GM19240 (cell line): ENCODE results near the gene RPS6KA2.

Source experiments
- DNase-seq: peaks from one replicate; pipeline ENCODE4 v3.0.0; 2011; ENCODE audit warnings: low spot score; ENCODE audit not compliant: insufficient read length

The RPS6KA2 gene

DNA sequence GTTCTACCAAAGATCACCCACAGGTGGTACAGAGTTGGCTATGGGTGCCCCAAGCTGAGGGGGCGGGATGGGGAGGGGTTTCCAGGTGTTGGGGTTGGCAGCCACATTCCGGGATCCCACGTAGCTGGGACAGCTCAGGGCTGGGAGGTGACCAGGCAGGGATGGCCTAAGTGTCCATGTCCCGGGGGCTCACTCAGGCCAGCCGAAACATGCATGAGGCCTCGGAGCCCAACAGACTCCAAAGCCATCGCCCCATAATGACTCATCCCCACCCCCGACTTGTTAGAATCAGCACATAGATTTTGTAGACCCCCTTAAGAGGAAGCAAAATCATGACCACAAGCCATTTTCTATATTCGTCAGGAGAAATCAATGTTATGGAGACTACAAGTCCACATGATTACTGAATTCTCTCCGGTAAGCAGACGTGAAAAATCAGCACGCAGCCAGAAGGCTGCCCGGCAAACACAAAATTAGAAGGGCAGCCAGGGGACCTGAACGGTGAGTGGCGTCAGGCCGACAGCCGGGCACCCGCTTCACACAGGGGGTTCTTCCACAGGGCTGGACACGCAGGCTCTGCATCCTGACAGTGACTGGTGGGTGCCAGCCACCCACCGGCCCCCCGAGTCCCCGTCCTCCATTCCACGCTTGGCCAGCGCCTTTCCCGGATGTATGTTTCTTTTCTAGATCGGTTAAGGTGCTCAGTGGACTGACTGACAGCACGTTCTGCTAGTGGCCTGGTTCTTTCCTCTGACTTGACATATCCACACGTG lies 121.7 kb downstream of the RPS6KA2 start:
- no peak for DNase-seq

DNA sequence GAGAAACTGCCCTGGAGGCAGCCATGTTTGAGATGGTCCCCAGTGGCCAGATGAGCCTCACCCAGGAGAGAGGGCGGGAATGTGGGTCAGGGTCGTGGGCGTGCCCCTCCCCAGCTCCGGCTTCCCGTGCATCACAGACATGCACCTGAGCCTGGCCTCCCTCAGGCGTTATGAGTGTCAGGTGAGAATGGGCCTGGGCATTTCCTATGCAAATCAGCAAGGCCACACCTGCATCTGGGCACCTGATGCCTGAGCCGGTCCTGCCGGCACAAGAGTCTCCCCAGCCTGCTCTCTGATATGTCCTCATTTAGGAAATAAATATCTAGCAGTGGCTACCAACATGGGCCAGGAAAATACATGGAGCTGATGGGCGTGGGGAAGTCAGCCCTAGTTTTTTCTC lies 123.0 kb downstream of the RPS6KA2 start:
- DNase-seq, result no peak

DNA sequence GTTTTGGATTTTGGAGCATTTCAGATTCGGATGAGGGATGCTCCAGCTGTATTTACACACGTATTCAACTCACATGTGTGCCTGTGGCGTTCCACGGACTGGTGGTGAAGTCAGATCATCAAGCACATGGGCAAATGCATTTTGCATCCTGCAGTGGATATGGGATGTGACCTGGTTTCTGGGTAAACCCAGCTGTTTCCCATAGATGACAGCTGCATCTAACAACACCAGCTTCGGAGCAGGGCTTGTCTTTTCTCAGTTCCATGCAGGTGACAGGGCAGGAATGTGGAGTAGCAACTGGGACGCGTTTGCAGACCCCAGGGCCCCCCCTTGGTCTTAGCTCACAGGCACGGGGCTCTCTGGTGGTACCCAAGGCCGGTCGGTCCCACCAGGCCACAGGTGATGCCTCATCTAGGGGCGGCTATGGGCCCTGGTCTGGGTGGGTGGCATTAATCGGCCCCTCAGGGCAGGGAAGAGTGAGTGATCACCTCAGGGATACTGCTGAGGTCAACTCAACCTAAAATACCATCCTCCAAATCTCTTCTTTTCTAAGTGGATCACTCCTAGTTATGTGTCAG lies 123.8 kb downstream of the RPS6KA2 start:
- DNase-seq, result no peak

DNA sequence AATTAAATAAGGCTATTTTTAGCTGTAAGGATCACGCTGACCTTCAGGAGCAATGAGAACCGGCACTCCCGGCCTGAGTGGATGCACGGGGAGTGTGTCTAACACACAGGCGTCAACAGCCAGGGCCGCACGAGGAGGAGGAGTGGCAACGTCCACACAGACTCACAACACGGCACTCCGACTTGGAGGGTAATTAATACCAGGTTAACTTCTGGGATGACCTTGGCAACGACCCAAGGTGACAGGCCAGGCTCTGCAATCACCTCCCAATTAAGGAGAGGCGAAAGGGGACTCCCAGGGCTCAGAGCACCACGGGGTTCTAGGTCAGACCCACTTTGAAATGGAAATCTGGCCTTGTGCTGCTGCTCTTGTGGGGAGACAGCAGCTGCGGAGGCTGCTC lies 124.6 kb downstream of the RPS6KA2 start:
- DNase-seq, result no peak

- no peak for DNase-seq
Measured at GRCh38 chr6:166501246-166501645, 125.8 kb downstream of the RPS6KA2 start.

GRCh38 chr6:166500246-166500645 lies 126.8 kb downstream of the RPS6KA2 start:
- DNase-seq, result no peak

DNA sequence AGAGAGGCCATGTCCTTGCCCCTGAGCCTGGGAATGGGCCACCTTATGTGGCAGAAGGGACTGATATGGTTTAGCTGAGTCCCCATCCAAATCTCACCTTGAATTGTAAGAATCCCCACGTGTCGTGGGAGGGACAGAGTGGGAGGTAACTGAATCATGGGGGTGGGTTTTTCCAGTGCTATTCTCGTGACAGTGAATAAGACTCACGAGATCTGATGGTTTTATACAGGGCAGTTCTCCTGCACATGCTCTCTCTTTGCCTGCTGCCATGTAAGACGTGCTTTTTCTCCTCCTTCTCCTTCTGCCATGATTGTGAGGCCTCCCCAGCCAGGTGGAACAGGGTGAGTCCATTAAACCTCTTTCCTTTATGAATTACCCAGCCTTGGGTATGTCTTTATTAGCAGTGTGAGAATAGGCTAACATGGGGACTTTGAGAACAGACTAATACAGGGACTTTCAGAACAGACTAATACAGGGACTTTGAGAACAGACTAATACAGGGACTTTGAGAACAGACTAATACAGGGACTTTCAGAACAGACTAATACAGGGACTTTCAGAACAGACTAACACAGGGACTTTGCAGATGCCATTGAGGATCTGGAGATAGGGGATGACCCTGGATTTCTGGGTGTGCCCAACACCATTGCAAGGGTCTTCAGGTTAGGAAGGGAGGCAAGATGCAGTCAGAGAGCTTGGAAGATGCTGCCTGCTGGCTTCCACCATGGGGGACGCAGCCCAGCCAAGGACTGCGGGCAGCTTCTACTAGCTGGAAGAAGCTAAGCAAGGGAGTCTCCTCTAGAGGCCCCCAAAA lies 127.5 kb downstream of the RPS6KA2 start:
- no peak for DNase-seq

GRCh38 chr6:166498661-166499349 lies 128.2 kb downstream of the RPS6KA2 start:
- DNase-seq, result no peak

DNA sequence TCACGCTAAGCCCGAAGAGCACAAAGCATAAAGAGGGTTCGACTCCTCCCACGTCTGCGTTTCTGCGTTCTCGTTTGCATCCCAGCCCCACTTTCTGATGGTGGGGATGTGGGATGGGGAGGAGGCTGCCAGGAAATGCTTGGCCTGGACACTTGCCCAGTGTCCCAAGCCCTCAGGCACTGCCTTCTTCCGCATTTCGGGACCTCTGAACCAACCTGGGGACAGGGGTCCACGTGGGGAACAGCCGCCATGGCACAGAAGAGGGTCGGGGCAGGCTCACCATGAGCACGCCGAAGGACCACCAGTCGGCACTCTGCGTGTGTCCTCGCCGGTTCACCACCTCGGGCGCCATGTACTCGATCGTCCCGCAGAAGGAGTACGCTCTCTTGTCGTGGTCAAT lies 128.8 kb downstream of the RPS6KA2 start:
- no peak for DNase-seq

GRCh38 chr6:166497087-166497899 lies 129.8 kb downstream of the RPS6KA2 start:
- no peak for DNase-seq

- no peak for DNase-seq
Measured at GRCh38 chr6:166496460-166496859, 130.6 kb downstream of the RPS6KA2 start.

- no peak for DNase-seq
Measured at GRCh38 chr6:166495487-166496314, 131.3 kb downstream of the RPS6KA2 start.

GRCh38 chr6:166494757-166495486 lies 132.1 kb downstream of the RPS6KA2 start:
- no peak for DNase-seq

DNA sequence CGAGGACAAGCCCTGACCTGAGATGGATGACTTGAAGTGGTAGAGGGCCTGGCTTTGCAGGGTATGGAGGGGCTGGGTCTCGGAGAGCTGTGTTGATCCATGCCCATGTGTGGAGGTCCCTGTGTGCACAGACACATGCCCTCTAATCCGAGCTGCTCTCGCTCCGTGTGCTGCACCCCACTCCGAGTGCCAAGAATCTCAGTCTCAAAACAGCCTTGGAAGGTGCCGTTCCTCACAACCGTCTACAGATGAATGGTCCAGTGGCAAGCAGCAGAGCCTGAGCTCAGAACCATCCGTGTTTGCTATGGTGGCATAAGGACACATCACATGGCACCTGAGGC lies 133.0 kb downstream of the RPS6KA2 start:
- DNase-seq, result no peak

DNA sequence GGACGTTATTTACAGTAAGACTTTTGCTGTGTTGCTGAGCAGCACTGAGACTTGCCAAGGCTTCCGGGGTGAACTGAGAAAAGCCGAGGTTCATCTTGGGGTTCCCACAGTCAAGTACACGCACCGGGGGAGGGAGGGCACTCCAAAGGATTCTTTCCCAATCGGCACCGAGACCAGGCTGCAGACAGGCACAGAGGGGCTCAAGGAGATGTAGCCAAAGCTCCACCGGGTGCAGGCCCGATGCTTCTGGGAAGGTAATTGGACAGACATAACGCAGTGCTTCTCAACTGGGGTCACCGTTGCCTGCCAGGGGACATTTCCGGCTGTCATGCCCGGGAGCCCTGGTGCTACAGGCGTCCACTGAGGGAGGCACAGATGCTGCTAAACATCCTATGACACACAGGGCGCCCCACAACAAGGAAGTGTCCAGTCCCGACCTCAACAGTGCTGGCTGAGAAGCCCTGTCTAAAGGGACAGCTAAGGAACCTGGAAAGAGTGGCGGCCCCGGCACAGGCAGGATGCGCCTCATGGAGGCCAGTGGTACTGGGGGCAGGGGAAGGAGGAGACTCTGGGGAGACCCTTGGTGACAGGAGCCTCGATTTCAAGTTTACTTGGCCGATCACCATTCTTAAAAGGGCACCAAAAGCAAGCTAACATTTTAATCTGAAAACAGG lies 133.5 kb downstream of the RPS6KA2 start:
- DNase-seq, result no peak

DNA sequence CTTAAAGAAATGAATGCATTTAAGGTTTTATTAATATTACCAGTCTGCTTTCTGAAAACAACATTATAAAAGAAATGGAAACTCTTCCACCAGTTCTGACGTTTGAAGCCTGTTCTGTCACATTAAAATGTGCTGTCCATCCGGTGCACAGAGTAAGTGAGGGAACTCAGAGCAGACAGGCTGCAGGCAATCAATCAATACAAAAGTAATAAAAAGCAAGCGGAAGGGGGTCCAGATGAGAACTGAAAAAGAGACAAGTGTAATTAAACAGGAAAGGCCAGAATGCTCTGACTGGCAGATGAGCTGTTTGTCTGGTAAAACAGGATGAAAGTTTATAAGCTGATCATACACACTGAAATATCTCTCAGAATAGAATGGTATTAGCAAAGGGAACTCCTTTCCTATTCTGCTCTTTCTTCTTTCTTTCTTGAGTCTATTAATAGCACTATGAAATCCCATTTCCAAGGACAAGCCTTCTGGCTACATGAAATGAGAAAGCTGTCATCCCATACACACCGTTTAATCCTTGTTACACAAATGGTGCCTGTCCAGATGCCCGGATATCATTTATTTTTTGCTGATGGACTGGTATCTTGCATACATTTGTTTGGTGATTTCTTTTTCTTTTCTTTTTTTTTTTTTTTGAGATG lies 134.8 kb downstream of the RPS6KA2 start:
- DNase-seq, result no peak

GRCh38 chr6:166490671-166491500 lies 136.2 kb downstream of the RPS6KA2 start:
- DNase-seq, result no peak
